Adrenal gland (tissue), 12 donors: ENCODE results near the gene ANTKMT. TPM values are rescaled to one million over a fixed set of nuclear protein-coding genes. Genes with fewer than 3 reads are reported as not detected.

Experiments
- DNase-seq, 7 donors: peaks; one replicate each; pipeline ENCODE4 v3.0.0-alpha.2; 2019 to 2020
- H3K27ac ChIP-seq, 5 donors: fragments of 200-600 bp; sonication (generic) in 4 of 5; 1 replicate in 3 of 5; 2 replicates in 2 of 5; pipeline versions ENCODE4 v1.5.1 to v1.8.0; 2016 to 2020; ENCODE audit warnings: mild to moderate bottlenecking in 1 of 5
- H3K27me3 ChIP-seq: fragments of 200-600 bp; 2 replicates; pipeline ENCODE4 v1.8.0; 2021
- H3K36me3 ChIP-seq, 2 donors: fragments of 200-600 bp; replicated peaks in 1 of 2; 1 replicate in 1 of 2; 2 replicates in 1 of 2; pipeline versions ENCODE4 v1.5.1 to v1.8.0; 2018 to 2022
- H3K4me1 ChIP-seq, 2 donors: fragments of 200-600 bp; replicated peaks in 1 of 2; 1 replicate in 1 of 2; 2 replicates in 1 of 2; pipeline versions ENCODE4 v1.5.1 to v1.8.0; 2018 to 2021
- H3K4me3 ChIP-seq, 4 donors: fragments of 200-600 bp; sonication (generic) in 3 of 4; one replicate each; pipeline ENCODE4 v1.5.1; 2016 to 2018
- H3K9me3 ChIP-seq, 3 donors: fragments of 200-600 bp; sonication (generic) in 1 of 3; replicated peaks in 1 of 3; 1 replicate in 2 of 3; 2 replicates in 1 of 3; pipeline versions ENCODE4 v1.5.1 to v1.8.0; 2016 to 2021
- POLR2A ChIP-seq, 2 donors: fragments of 450-650 bp; IDR thresholded peaks; one replicate each; pipeline ENCODE4 v1.6.1; 2017; ENCODE audit warnings: antibody characterized with exemption in 2 of 2, mild to moderate bottlenecking in 2 of 2, moderate library complexity in 1 of 2
- WGBS, 4 donors: extraction: QIAGEN DNeasy Blood & Tissue Kit in 2 of 4; methylation state at CpG; one replicate each; pipeline versions ENCODE4 v1.1.5 to v1.1.7; 2013 to 2017; 5-methylcytosine and 5-hydroxymethylcytosine counted together
- intact Hi-C, 2 donors: fragments of 100-400 bp; cut with DNase I; formaldehyde crosslinking; loops; one replicate each; pipeline versions ENCODE4 v1.14.1 to v1.15.0; 2022 to 2023
- polyA plus RNA-seq, 3 donors: library from polyadenylated mRNA; stranded (reverse); fragments of 200-250 nt in 2 of 3; fragments of 350-450 nt in 1 of 3; fragmentation: Illumina TruSeq in 1 of 3; extraction: RNeasy Lipid Tissue Mini Kit (QIAGEN cat#74804) in 1 of 3; gene quantifications; one replicate each; pipeline ENCODE4 v1.2.3, GENCODE V29; 2013 to 2014
- total RNA-seq, 9 donors: library from RNA; depleted of rRNA in 4 of 9; stranded (reverse); fragments of >200 nt in 4 of 9; fragments of 120-200 nt in 1 of 9; fragmentation: NEBNext Ultra II Directional in 1 of 9; extraction: Animal tissue kit (Norgen Biotek cat#: 25700) in 1 of 9; gene quantifications; one replicate each; pipeline versions ENCODE4 v1.1.0 to v1.2.4, GENCODE V29; 2013 to 2023
- TF ChIP-seq, protein P1 (sequence below), 6 experiments: fragments of 450-650 bp in 4 of 6; fragments of 200-600 bp in 2 of 6; sonication (generic) in 1 of 6; IDR thresholded peaks; 1 replicate in 5 of 6; 2 replicates in 1 of 6; pipeline versions ENCODE4 v1.5.1 to v1.8.0; 2016 to 2021; ENCODE audit warnings: antibody characterized with exemption in 6 of 6, mild to moderate bottlenecking in 2 of 6, moderate library complexity in 1 of 6
- donor health status: healthy with polysubstance abuse.
- donor health status: Bipolar disorder and iron deficiency.
- donor health status: DM: yes; HTN: yes; CAD: no.
- donor health status: DM: no; HTN: no; CAD: no.
- donor health status: DM: no; HTN: no; CAD: no.
- donor health status: DM: yes; HTN: yes; CAD: no.

ANTKMT gene
- total and polyA plus RNA-seq, 12 donors = 0.48 to 127 (median 64.1) TPM

DNA sequence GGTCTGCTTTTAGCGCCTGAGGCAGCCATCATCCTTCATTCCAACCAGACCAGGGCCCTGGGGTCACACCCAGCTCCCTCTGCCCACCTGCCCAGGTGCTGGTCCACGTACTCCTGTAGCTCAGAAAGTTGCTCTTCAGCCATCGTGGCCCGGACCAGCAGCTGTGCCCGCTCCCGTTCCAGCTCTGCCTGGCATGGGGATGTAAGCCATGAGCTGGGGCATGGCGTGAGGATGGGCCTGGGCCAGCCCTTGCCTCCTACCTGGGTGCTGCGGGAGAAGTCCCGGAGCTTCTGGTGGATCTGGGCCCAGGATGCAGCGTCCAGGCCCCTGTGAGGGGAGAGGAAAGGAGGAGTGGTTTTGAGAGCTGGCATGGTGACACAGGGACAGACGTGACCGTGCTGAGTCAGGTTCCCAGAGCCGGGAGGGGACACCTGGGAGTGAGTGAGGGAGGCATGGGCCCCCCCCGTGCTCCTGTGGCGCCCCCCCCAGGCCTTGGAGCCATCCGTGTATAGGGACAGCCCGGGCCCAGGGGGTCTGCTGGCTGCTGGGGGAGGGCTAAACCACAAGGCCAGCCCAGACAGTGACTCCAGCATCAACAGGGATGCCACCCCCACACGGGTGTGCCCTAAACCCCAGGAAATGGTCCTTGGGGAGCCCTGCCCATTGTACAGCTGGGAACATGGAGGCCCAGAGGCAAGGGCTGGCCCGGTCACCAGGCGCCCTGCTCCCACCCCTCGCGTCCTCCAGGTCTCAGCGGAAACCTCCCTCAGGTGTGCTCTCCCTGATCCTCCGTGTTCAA is 2.1 kb downstream of the ANTKMT start:
- Histone ChIP-seq H3K36me3 (no peaks in the 10 kb centered on the region), H3K4me1 (peaks cover 24 to 25% of the 10 kb centered on the region in 2 donors), H3K4me3 (no peak overlapping the region), H3K9me3 (no peaks in the 10 kb centered on the region), H3K27ac (no peak overlapping the region), H3K27me3 (no peaks in the 10 kb centered on the region)
- no peak for DNase-seq
- no peak for TF ChIP-seq POLR2A (IDR thresholded peaks at IDR 0.05)
- TF ChIP-seq, protein P1, sequence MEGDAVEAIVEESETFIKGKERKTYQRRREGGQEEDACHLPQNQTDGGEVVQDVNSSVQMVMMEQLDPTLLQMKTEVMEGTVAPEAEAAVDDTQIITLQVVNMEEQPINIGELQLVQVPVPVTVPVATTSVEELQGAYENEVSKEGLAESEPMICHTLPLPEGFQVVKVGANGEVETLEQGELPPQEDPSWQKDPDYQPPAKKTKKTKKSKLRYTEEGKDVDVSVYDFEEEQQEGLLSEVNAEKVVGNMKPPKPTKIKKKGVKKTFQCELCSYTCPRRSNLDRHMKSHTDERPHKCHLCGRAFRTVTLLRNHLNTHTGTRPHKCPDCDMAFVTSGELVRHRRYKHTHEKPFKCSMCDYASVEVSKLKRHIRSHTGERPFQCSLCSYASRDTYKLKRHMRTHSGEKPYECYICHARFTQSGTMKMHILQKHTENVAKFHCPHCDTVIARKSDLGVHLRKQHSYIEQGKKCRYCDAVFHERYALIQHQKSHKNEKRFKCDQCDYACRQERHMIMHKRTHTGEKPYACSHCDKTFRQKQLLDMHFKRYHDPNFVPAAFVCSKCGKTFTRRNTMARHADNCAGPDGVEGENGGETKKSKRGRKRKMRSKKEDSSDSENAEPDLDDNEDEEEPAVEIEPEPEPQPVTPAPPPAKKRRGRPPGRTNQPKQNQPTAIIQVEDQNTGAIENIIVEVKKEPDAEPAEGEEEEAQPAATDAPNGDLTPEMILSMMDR (IDR thresholded peaks at IDR 0.05) = no peak
- intact Hi-C loops = no loop called here
- WGBS, 4 donors = 60 to 87% (median 80%) methylated on average over 1 to 24 of the region's 24 CpGs

DNA sequence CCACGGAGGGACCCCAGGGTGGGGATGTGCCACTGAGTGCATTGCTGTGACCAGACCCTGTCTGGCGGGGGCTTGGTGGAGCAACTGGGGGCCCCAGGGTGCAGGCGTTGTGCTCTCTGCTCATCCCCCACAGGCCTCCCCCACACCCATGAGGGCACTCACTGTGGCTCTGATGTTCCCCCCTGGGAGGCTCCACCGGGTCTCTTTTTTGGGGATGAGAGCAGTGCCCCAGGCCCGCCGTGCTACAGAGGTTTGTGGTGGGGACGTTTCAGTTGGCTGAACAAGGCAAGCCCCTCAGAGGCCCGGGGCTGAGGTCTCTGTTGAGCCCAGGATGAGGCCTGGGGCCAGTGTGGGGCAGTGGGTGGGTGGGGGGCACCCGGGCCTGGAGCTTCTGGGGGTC is 2.7 kb downstream of the ANTKMT start:
- TF ChIP-seq POLR2A (IDR thresholded peaks at IDR 0.05) = no peak
- TF ChIP-seq, protein P1 (IDR thresholded peaks at IDR 0.05) = no peak
- Histone ChIP-seq H3K27ac (no peak overlapping the region), H3K4me3 (no peak overlapping the region), H3K27me3 (no peaks in the 10 kb centered on the region), H3K9me3 (no peaks in the 10 kb centered on the region), H3K36me3 (no peaks in the 10 kb centered on the region), H3K4me1 (peaks cover 31% of the 10 kb centered on the region in 2 donors)
- DNase-seq = no peak
- intact Hi-C loops = no loop called here
- WGBS, 4 donors = 72 to 100% (median 79%) methylated on average over 2 to 9 of the region's 9 CpGs

DNA sequence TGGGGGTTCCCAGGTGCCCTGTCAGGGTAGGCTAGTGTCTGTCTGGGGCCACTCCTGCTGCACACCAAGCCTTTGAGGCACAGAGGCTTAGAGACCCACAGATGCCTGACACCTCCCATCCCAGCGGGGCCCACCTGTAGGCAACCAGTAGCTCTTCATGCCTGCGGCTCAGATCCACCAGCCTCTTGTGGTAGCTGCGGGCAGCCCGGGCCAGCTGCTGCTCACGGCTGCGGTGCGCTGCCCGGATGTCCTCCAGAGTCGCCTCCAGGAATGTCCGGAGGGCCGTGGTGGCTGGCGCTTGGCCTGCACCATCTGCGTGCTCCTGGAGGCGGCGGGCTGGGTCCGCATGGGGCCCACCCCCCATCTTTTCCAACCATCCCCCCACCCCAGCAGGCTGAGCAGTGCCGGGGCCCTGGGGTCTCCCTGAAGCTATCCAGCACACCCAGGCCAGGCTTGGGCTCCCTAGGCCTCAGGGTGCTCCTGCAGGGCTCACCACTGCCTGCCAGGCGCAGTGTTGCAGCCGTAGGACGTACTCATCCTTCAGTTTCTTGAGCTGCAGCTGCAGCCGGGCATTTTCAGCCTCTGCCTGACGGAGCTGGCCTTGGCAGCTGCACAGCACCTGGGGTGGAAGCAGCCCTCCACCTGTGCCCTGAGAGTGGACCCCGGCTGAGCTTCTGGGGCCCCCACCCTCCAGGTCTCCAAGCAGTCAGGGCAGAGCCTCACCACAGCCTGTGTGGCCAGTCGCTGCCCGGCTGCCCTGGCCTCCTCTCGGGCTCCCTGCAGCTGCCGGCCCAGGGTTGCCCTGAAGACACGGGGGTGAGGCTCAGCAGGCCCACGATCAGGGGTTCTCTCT is 3.5 kb downstream of the ANTKMT start:
- no peak overlapping the region for H3K4me3 ChIP-seq
- peaks cover 31 to 32% of the 10 kb centered on the region in 2 donors for H3K4me1 ChIP-seq
- 60 to 66% (median 63%) methylated on average over 1 to 29 of the region's 29 CpGs for WGBS, 4 donors
- no peak for TF ChIP-seq POLR2A (IDR thresholded peaks at IDR 0.05)
- TF ChIP-seq, protein P1 (IDR thresholded peaks at IDR 0.05) = no peak
- no peak overlapping the region for H3K27ac ChIP-seq
- no peaks in the 10 kb centered on the region for H3K9me3 ChIP-seq
- H3K27me3 ChIP-seq = no peaks in the 10 kb centered on the region
- intact Hi-C loops = no loop called here
- no peak for DNase-seq
- H3K36me3 ChIP-seq = no peaks in the 10 kb centered on the region

DNA sequence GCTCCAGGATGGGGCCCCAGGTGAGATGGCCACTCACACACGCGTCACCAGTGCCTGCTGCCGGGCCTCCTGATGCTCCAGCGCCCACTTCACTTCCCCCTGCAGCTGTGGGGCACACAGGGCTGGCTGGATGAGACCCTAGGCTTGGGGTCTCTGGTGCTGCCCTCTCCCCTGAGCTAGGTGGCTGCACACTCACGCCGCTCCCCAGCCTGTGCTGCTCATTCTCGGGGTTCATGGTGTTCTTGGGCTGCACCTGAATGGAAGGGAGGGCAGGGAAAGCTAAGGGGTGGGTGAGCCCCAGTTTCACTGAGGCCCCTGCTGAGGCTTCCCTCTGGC is 4.1 kb downstream of the ANTKMT start:
- TF ChIP-seq, protein P1 (IDR thresholded peaks at IDR 0.05) = no peak
- TF ChIP-seq POLR2A (IDR thresholded peaks at IDR 0.05) = no peak
- no peak overlapping the region for H3K4me3 ChIP-seq
- DNase-seq = no peak
- peaks cover 26 to 29% of the 10 kb centered on the region in 2 donors for H3K4me1 ChIP-seq
- H3K27ac ChIP-seq = no peak overlapping the region
- no peaks in the 10 kb centered on the region for H3K27me3 ChIP-seq
- H3K36me3 ChIP-seq = no peaks in the 10 kb centered on the region
- intact Hi-C loops = no loop called here
- no peaks in the 10 kb centered on the region for H3K9me3 ChIP-seq
- 73 to 85% (median 81%) methylated on average over 4 to 7 of the region's 7 CpGs for WGBS, 4 donors
